ENCODE data around the gene CEPT1.

CEPT1 gene

DNA sequence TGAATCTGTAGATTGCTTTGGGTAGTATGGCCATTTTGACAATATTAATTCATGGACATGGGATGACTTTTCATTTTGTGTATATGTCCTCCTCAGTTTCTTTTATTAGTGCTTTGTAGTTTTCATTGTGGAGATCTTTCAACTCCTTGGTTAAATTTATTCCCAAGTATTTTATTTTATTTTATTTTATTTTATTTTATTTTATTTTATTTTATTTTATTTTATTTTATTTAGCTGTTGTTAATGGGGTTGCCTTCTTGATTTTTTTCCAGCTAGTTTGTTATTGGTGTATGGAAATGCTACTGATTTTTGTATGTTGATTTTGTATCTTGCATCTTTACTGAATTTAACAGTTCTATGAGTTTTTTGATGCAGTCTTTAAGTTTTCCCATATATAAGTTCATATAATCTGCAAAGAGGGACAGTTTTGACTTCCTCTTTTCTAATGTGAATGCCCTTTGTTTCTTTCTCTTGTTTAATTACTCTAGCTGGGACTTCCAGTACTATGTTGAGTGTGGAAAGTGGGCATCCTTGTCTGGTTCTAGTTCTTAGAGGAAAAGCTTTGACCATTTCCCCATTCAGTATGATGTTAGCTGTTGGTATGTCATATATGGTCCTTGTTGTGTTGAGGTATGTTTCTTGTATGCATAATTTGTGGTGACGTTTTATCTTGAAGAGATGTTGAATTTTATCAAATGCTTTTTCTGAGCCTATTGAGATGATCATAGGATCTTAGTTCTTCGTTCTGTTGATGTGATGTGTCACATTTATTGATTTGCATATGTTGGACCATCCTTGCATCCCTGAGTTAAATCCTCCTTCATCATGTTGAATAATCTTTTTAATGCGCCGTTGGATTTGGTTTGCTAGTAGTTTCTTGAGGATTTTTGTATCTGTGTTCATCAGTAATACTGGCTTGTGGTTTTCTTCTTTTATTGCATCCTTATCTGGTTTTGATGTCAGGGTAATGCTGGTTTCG, 14.3 kb downstream of the CEPT1 start:
- ChIA-PET CTCF (interaction anchor here (0.6 kb wide), 1 partner anchor 69 kb away, joined by 4 read pairs; no protein-coding TSS in a partner anchor), POLR2A (no interaction called here)
- no peak for DNase-seq (ENCODE audit: low read depth, low spot score)
- TF ChIP-seq, protein P1, sequence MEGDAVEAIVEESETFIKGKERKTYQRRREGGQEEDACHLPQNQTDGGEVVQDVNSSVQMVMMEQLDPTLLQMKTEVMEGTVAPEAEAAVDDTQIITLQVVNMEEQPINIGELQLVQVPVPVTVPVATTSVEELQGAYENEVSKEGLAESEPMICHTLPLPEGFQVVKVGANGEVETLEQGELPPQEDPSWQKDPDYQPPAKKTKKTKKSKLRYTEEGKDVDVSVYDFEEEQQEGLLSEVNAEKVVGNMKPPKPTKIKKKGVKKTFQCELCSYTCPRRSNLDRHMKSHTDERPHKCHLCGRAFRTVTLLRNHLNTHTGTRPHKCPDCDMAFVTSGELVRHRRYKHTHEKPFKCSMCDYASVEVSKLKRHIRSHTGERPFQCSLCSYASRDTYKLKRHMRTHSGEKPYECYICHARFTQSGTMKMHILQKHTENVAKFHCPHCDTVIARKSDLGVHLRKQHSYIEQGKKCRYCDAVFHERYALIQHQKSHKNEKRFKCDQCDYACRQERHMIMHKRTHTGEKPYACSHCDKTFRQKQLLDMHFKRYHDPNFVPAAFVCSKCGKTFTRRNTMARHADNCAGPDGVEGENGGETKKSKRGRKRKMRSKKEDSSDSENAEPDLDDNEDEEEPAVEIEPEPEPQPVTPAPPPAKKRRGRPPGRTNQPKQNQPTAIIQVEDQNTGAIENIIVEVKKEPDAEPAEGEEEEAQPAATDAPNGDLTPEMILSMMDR (IDR thresholded peaks at IDR 0.05; ENCODE audit: insufficient read depth, low read length, missing control alignments) = no peak
- no peak overlapping the region for H3K4me3 ChIP-seq (ENCODE audit: low read depth, low read length)

DNA sequence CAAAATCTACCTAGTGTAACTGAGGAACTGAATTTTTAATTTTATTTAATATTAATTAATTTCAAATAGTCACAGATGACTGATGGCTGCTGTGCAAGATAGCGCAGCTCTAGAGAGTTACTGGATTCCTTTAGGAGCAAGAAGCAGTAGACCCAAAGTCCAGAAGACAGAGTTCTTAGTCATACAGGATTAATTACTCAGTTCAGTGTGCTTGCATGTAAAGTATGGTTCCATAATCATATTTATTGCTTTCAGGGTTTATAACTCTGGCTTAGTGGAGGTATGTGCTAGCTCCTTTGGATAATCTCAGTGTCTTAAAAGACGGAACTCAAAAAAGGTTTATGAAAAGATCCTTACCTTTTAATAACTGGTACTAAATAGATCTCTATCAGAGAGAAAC, 17.4 kb downstream of the CEPT1 start:
- no peak for DNase-seq (ENCODE audit: low read depth, low spot score)
- ChIA-PET CTCF (no interaction called here), POLR2A (no interaction called here)
- H3K4me3 ChIP-seq (ENCODE audit: low read depth, low read length) = no peak overlapping the region
- TF ChIP-seq, protein P1 (IDR thresholded peaks at IDR 0.05; ENCODE audit: insufficient read depth, low read length, missing control alignments) = no peak

DNA sequence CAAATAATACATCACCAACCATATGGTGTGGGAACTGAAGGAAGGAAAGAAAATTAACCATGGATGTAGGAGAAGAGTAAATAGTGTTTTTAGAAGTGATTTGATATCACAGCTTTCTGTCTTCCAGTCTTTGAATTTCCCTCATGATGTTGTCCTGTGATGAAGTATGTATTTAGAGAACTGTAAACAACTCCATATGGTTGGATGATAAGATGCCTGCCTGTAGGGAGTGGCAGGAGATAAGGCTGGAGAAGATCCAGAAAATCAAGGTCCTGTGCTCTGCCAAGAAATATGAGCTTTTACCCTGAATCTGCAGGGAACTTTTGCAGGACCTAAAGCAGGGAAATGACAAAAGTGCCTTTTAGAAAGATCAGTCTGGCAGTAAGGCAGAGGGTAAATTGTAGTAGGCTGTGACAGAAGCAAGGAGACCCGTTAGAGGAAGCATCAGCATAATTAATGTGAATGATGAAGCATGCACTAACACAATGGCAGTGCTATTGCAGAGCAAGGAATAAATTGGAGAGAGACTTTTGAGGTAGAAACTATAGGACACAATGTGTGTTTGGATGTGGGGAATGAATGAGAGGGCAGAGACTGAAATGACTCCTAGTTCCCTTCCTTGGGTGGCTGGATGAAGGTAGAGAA, 21.9 kb downstream of the CEPT1 start:
- POLR2A ChIA-PET = no interaction called here
- CTCF ChIA-PET = no interaction called here
- no peak for DNase-seq (ENCODE audit: low read depth, low spot score)
- TF ChIP-seq, protein P1 (IDR thresholded peaks at IDR 0.05; ENCODE audit: insufficient read depth, low read length, missing control alignments) = no peak
- no peak overlapping the region for H3K4me3 ChIP-seq (ENCODE audit: low read depth, low read length)

DNA sequence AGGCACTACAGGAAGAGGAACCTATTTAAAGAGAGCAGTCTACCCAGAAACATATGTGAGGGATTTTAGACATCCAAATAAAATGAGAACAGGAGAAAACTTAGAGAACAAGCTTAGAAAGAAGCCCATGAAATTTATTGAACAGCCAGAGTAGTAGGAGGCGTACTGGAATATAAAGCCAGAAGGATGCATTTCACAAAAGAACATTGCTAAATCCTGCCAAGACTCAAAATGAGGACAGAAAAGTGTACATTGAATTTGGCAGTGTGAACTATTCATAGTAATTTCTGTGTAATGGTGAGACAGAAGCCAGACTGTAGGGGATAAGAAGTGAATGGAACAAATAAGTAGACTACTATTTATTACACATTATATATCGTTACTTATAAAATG, 22.5 kb downstream of the CEPT1 start:
- CTCF ChIA-PET = no interaction called here

DNA sequence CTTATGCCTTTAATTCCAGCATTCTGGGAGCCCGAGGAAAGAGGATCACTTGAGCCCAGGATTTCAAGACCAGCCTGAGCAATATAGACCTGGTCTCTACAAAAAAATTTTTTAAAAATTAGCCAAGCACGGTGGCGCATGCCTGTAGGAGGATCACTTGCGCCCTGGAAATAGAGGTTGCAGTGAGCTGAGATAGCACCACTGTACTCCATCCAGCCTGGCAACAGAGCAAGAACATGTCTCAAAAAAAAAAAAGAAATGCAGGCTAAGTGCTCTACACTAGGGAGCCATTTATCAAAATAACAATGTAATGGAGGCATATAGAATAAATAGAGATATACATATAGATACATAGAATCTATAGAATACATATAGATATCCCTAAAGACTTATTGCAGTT, 23.3 kb downstream of the CEPT1 start:
- TF ChIP-seq, protein P1 (IDR thresholded peaks at IDR 0.05; ENCODE audit: insufficient read depth, low read length, missing control alignments) = no peak
- no peak for DNase-seq (ENCODE audit: low read depth, low spot score)
- CTCF ChIA-PET = no interaction called here
- POLR2A ChIA-PET = no interaction called here
- H3K4me3 ChIP-seq (ENCODE audit: low read depth, low read length) = no peak overlapping the region

More for the DNA sequence above, 22.5 kb downstream of the CEPT1 start:
- no peak overlapping the region for H3K4me3 ChIP-seq (ENCODE audit: low read depth, low read length)
- no peak for DNase-seq (ENCODE audit: low read depth, low spot score)
- TF ChIP-seq, protein P1 (IDR thresholded peaks at IDR 0.05; ENCODE audit: insufficient read depth, low read length, missing control alignments) = no peak
- POLR2A ChIA-PET = no interaction called here

DNA sequence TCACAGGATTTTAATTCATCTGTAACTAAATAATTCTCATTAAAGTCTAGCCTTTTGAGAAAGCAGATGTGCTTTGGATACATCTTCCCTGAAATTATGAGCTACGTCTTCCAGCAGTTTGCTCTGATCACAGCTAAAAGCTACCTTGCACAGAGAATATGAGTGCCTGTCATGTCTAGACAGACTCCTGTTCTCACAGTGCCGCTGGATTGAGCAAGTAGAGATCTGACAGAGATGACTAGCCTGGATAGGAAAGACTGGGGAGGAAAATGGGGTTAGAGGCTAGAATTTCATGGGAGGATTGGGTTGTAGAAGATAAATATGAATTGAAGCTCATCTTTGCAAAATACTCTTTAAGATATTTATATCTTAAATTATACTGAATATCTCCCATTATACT, 24.1 kb downstream of the CEPT1 start:
- CTCF ChIA-PET = interaction anchor here (0.8 kb wide), 1 partner anchor 23 kb away, joined by 3 read pairs; no protein-coding TSS in a partner anchor
- POLR2A ChIA-PET = no interaction called here
- H3K4me3 ChIP-seq (ENCODE audit: low read depth, low read length) = no peak overlapping the region
- DNase-seq (ENCODE audit: low read depth, low spot score) = no peak
- TF ChIP-seq, protein P1 (IDR thresholded peaks at IDR 0.05; ENCODE audit: insufficient read depth, low read length, missing control alignments) = no peak
